Heart left ventricle (tissue), 16 donors: ENCODE results near the gene POU3F1. TPM values are rescaled to one million over a fixed set of nuclear protein-coding genes. Genes with fewer than 3 reads are reported as not detected.

Experiments
- ATAC-seq, 4 donors: fragments of 200-7000 bp; cut with Tn5 transposase; one replicate each; pipeline ENCODE4 v1.9.1; 2020 to 2022; ENCODE audit warnings: moderate library complexity in 4 of 4, mild to moderate bottlenecking in 3 of 4, moderate number of reproducible peaks in 1 of 4
- DNase-seq, 5 donors: peaks; one replicate each; pipeline ENCODE4 v3.0.0-alpha.2; 2020
- H3K27ac ChIP-seq, 12 donors: fragments of 200-600 bp; sonication (generic) in 4 of 12; one replicate each; pipeline versions ENCODE4 v1.5.0 to v1.8.0; 2016 to 2022; ENCODE audit warnings: mild to moderate bottlenecking in 2 of 12
- H3K27me3 ChIP-seq, 9 donors: fragments of 200-600 bp; sonication (generic) in 2 of 9; one replicate each; pipeline versions ENCODE4 v1.5.1 to v1.8.0; 2016 to 2022; ENCODE audit warnings: mild to moderate bottlenecking in 3 of 9
- H3K36me3 ChIP-seq, 9 donors: fragments of 200-600 bp; sonication (generic) in 2 of 9; one replicate each; pipeline versions ENCODE4 v1.5.0 to v1.8.0; 2018 to 2022; ENCODE audit warnings: mild to moderate bottlenecking in 2 of 9
- H3K4me1 ChIP-seq, 12 donors: fragments of 200-600 bp; sonication (generic) in 4 of 12; one replicate each; pipeline versions ENCODE4 v1.5.0 to v1.8.0; 2016 to 2022; ENCODE audit warnings: mild to moderate bottlenecking in 3 of 12
- H3K4me3 ChIP-seq, 12 donors: fragments of 200-600 bp; sonication (generic) in 4 of 12; one replicate each; pipeline versions ENCODE4 v1.5.0 to v1.8.0; 2017 to 2022; ENCODE audit warnings: mild to moderate bottlenecking in 9 of 12, moderate library complexity in 4 of 12
- H3K9me3 ChIP-seq, 12 donors: fragments of 200-600 bp; sonication (generic) in 4 of 12; one replicate each; pipeline versions ENCODE4 v1.5.0 to v1.8.0; 2016 to 2022; ENCODE audit warnings: mild to moderate bottlenecking in 1 of 12
- CTCF ChIP-seq, 12 donors: fragments of 200-600 bp; sonication (generic) in 4 of 12; IDR thresholded peaks; one replicate each; pipeline versions ENCODE4 v1.5.0 to v1.8.0; 2018 to 2022; ENCODE audit warnings: antibody characterized with exemption in 12 of 12, mild to moderate bottlenecking in 5 of 12
- POLR2A ChIP-seq, 2 donors: fragments of 450-650 bp; IDR thresholded peaks; one replicate each; pipeline ENCODE4 v1.6.1; 2017; ENCODE audit warnings: antibody characterized with exemption in 2 of 2, mild to moderate bottlenecking in 2 of 2, moderate library complexity in 2 of 2
- WGBS, 4 donors: extraction: QIAGEN DNeasy Blood & Tissue Kit in 2 of 4; methylation state at CpG; one replicate each; pipeline versions ENCODE4 v1.1.5 to v1.1.7; 2013 to 2018; 5-methylcytosine and 5-hydroxymethylcytosine counted together
- intact Hi-C, 10 donors: fragments of 100-400 bp; cut with DNase I; formaldehyde crosslinking; loops; one replicate each; pipeline versions ENCODE4 v1.11.1 to v1.14.2; 2022
- polyA plus RNA-seq, 2 donors: library from polyadenylated mRNA; stranded (reverse); fragments of 200-250 nt; gene quantifications; one replicate each; pipeline ENCODE4 v1.2.3, GENCODE V29; 2013
- total RNA-seq, 9 donors: library from RNA; depleted of rRNA in 2 of 9; stranded (reverse); fragments of >200 nt in 2 of 9; fragmentation: NEBNext Ultra II Directional in 3 of 9; extraction: Animal tissue kit (Norgen Biotek cat#: 25700) in 3 of 9; gene quantifications; one replicate each; pipeline versions ENCODE4 v1.1.0 to v1.2.4, GENCODE V29; 2016 to 2023
- donor health status: ischemic (EF 13 %, LVEDD 7.1; RV severe dilation, severe dysfunction).
- donor health status: healthy with polysubstance abuse.
- donor health status: DM: no; HTN: yes; CAD: no.
- donor health status: DM: no; HTN: no; CAD: no.
- donor health status: ischemic (EF 25% LVEDD 6.9; RV normal size, moderate dysfunction).
- donor health status: ischemic (EF 25% LVEDD 5.7; RV mildly dilated, moderate dysfunction).
- donor health status: healthy.
- donor health status: DM: yes; HTN: yes; CAD: no.
- donor health status: ischemic (EF 35%, LVEDD 5.7; RV mildly dilated, moderate dysfunction).
- donor health status: nonischemic (EF 11% LVEDD 7.7; RV severe dilation, severe dysfunction).
- donor health status: DM: yes; HTN: yes; CAD: no.
- donor health status: PGD.
- donor health status: ischemic (EF 29% LVEDD 5.4; RV normal size, mild dysfunction).
- donor health status: nonischemic (EF 23%, LVEDD 6.1; RV moderate dilation, normal function).

The POU3F1 gene
- total and polyA plus RNA-seq, 11 donors = 0.17 to 0.18 TPM; not detected in 9

GRCh38 chr1:38012363-38013226 is 34.0 kb downstream of the POU3F1 start, which contains the start of gene UTP11:
Gene UTP11, plus strand, starts transcription at chr1:38012734. Its CDS starts 69 bp downstream, at chr1:38012803.
- ATAC-seq (peak; percentile 96 to 98 (median 98)), DNase-seq (peak; percentile 93 to 96 (median 95))
- peak within 1 kb of the TSS; percentile 84 to 96 (median 92) for H3K27ac ChIP-seq
- H3K36me3 ChIP-seq = peaks cover 0 to 35% (median 11%) of the 10 kb centered on the region in 9 donors
- H3K4me1 ChIP-seq = peaks cover 4 to 69% (median 44%) of the 10 kb centered on the region in 12 donors
- peak within 1 kb of the TSS; percentile 64 to 95 (median 74) for H3K4me3 ChIP-seq
- intact Hi-C loops = loop anchor here in 2 of 10 donors (1.0 to 2.0 kb wide), 2 partner anchors 22 kb away; partner anchors contain the start of gene SF3A3 (in 2 of the 2)
- TF ChIP-seq CTCF (IDR thresholded peaks at IDR 0.05) = no peak
- peak in 1 of 2 donors; percentile 92 for TF ChIP-seq POLR2A (IDR thresholded peaks at IDR 0.05)
- H3K27me3 ChIP-seq = no peaks in the 10 kb centered on the region
- no peaks in the 10 kb centered on the region for H3K9me3 ChIP-seq
- 1 to 2% (median 1%) methylated on average over 35 to 49 of the region's 49 CpGs for WGBS, 4 donors

- no peak overlapping the region for H3K4me3 ChIP-seq
- ATAC-seq (no peak), DNase-seq (no peak)
- H3K27me3 ChIP-seq = no peaks in the 10 kb centered on the region
- H3K9me3 ChIP-seq = no peaks in the 10 kb centered on the region
- peaks cover 0 to 7% (median 0%) of the 10 kb centered on the region in 9 donors for H3K36me3 ChIP-seq
- H3K27ac ChIP-seq = peak overlapping the region in 2 of 12 donors; percentile 29 to 77
- 85 to 92% (median 88%) methylated on average over 6 of the region's 6 CpGs for WGBS, 4 donors
- H3K4me1 ChIP-seq = peaks cover 0 to 48% (median 23%) of the 10 kb centered on the region in 12 donors
- intact Hi-C loops = no loop called here
- no peak for TF ChIP-seq CTCF (IDR thresholded peaks at IDR 0.05)
- no peak for TF ChIP-seq POLR2A (IDR thresholded peaks at IDR 0.05)
These were observed 36.8 kb downstream of the POU3F1 start for GRCh38 chr1:38009841-38010180.

- TF ChIP-seq POLR2A (IDR thresholded peaks at IDR 0.05) = no peak
- TF ChIP-seq CTCF (IDR thresholded peaks at IDR 0.05) = no peak
- DNase-seq = no peak
- no peaks in the 10 kb centered on the region for H3K9me3 ChIP-seq
- H3K36me3 ChIP-seq = peaks cover 0 to 5% (median 0%) of the 10 kb centered on the region in 9 donors
- H3K4me1 ChIP-seq = peaks cover 0 to 43% (median 20%) of the 10 kb centered on the region in 12 donors
- H3K4me3 ChIP-seq = no peak overlapping the region
- WGBS, 4 donors = 72 to 78% (median 74%) methylated on average over 7 to 8 of the region's 8 CpGs
- no peak for ATAC-seq
- intact Hi-C loops = no loop called here
- H3K27me3 ChIP-seq = no peaks in the 10 kb centered on the region
- H3K27ac ChIP-seq = peak overlapping the region in 7 of 12 donors; percentile 9 to 77 (median 46)
These were observed 37.3 kb downstream of the POU3F1 start for GRCh38 chr1:38009088-38009840.
